ENCODE results near the gene C12orf56.

DNA sequence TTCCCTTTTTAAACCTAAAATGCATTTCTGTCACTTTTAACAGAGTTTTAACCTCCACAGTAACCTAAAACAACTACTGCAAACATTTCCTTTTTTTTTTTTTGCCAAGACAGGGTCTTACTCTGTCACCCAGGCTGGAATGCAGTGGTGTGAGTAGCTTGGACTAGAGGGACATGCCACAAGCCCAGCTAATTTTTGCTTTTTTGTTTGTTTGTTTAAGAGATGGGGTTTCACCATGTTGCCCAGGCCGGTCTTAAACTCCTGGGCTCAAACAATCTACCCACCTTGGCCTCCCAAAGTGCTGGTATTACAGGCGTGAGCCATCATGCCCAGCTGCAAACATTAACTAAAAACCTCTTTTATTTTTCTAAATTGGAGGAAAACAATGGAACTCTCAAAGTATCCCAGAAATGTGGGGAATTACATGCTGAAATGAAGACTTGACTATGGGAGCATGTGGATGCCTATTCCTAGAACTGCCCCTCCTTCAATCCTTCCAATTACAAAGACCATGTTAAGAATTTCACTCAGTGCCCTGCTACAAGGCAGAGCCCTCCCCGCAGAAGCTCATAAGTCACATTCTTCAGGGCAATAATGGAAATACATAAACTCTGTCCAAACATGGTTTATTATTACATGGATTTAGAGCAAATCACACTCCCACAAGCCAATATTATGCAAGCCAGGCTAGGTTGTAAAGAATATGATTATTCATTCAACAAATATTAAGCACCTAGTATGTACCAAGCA, 66.9 kb downstream of the C12orf56 start:
- TF ChIP-seq RAD21 (CRISPR knock-in tag; conservative IDR thresholded peaks at IDR 0.05 in 1 of 2, IDR thresholded peaks at IDR 0.05 in 1 of 2) (no peak), ZNF143 (CRISPR knock-in tag; IDR thresholded peaks at IDR 0.05) (no peak), PHF8 (IDR thresholded peaks at IDR 0.05; ENCODE audit: borderline replicate concordance, low read length) (no peak), ZNF551 (CRISPR knock-in tag; IDR thresholded peaks at IDR 0.05) (no peak), MTA2 (IDR thresholded peaks at IDR 0.05; ENCODE audit: low read depth) (no peak), ZEB2 (IDR thresholded peaks at IDR 0.05) (no peak), JUNB (CRISPR knock-in tag; conservative IDR thresholded peaks at IDR 0.05) (no peak)
- TF ChIP-seq, protein P1, sequence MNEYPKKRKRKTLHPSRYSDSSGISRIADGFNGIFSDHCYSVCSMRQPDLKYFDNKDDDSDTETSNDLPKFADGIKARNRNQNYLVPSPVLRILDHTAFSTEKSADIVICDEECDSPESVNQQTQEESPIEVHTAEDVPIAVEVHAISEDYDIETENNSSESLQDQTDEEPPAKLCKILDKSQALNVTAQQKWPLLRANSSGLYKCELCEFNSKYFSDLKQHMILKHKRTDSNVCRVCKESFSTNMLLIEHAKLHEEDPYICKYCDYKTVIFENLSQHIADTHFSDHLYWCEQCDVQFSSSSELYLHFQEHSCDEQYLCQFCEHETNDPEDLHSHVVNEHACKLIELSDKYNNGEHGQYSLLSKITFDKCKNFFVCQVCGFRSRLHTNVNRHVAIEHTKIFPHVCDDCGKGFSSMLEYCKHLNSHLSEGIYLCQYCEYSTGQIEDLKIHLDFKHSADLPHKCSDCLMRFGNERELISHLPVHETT (CRISPR knock-in tag; conservative IDR thresholded peaks at IDR 0.05 in 1 of 2, IDR thresholded peaks at IDR 0.05 in 1 of 2) = no peak

Data from K562 (cell line).